Stimulated activated CD8-positive, alpha-beta memory T cell treated with anti-CD3 and anti-CD28 coated beads, Interleukin-7, amount 100 ng/mL, for 4 hours (primary cell): ENCODE results near the gene DDX10.

Source experiments
- DNase-seq, 2 donors: peaks; one replicate each; pipeline ENCODE4 v3.0.0-alpha.2; 2020; ENCODE audit warnings: low read depth in 2 of 2

Gene DDX10

DNA sequence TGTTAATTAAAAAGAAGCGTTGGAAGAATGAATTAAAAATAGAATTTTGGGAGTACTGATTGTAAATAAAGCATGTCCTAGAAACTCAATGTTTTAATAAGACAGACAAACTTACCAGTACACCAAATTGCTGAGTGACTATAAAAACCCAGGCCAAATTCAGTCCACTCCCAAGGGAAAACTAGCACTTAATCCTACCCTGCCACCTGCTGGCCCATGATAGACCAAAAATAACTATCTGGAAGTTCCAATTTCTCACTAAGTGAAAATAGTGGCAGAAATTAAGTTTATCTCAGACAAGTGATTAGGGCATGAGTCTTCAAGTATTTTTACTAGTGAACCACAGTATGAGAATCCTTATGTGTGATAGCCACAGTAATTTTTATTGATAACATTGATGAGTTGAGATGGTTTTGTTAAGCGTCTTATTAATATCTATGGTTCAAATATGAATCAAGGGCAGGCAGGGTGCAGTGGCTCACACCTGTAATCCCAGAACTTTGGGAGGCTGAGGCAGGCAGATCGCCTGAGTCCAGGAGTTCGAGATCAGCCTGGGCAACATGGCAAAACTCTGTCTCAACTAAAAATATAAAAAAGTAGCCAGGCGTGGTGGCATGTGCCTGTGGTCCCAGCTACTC lies 9.8 kb upstream of the DDX10 start:
- no peak for DNase-seq

- no peak for DNase-seq
These were observed 2.2 kb upstream of the DDX10 start for GRCh38 chr11:108662700-108663099.

GRCh38 chr11:108663154-108663877 lies 1.6 kb upstream of the DDX10 start:
- no peak for DNase-seq

GRCh38 chr11:108666373-108666772 lies 1.5 kb downstream of the DDX10 start:
- DNase-seq = no peak

GRCh38 chr11:108669286-108669685 lies 4.4 kb downstream of the DDX10 start:
- no peak for DNase-seq

GRCh38 chr11:108669711-108670110 lies 4.8 kb downstream of the DDX10 start:
- no peak for DNase-seq

GRCh38 chr11:108670451-108670850 lies 5.6 kb downstream of the DDX10 start:
- no peak for DNase-seq

- DNase-seq = no peak
These were observed 7.2 kb downstream of the DDX10 start for GRCh38 chr11:108672113-108672512.

GRCh38 chr11:108672786-108673185 lies 7.9 kb downstream of the DDX10 start:
- DNase-seq = no peak

- no peak for DNase-seq
These were observed 14.2 kb downstream of the DDX10 start for GRCh38 chr11:108679045-108679444.

DNA sequence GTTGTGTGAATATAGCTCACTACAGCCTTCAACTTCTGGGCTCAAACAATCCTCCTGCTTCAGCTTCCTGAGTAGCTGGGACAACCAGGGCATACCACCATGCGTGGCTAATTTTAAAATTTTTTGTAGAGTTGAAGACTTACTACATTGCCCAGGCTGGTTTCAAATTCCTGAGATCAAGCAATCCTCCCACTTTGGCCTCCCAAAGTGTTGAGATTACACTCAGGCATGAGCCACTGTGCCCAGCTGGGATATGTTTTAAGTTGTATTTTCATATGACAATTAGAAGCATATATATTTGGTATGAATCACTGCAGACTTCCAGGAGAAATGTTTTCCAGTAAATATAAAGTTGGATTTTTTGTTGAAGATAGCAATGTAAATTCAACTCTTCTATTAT lies 15.4 kb downstream of the DDX10 start:
- no peak for DNase-seq

- DNase-seq = no peak
These were observed 20.7 kb downstream of the DDX10 start for GRCh38 chr11:108685419-108686130.

- no peak for DNase-seq
These were observed 29.0 kb downstream of the DDX10 start for GRCh38 chr11:108693852-108694251.

DNA sequence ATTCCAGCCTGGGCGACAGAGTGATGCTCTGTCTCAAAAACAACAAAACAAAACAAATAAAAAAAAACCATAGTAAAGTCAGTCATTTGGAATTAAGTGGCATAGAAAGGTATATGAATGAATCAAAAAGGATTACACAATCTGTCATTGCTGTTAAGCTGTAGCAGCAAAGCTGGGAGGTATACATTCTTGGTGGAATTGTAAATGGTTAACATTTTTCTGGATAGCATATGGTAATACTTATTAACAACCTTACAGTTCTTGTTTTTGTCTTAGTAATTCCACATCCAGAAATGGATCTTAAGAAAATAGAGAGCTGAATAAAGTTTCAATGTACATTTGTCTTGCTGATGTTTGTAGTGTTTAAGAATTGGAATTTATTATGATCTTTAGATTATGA lies 30.0 kb downstream of the DDX10 start:
- no peak for DNase-seq

DNA sequence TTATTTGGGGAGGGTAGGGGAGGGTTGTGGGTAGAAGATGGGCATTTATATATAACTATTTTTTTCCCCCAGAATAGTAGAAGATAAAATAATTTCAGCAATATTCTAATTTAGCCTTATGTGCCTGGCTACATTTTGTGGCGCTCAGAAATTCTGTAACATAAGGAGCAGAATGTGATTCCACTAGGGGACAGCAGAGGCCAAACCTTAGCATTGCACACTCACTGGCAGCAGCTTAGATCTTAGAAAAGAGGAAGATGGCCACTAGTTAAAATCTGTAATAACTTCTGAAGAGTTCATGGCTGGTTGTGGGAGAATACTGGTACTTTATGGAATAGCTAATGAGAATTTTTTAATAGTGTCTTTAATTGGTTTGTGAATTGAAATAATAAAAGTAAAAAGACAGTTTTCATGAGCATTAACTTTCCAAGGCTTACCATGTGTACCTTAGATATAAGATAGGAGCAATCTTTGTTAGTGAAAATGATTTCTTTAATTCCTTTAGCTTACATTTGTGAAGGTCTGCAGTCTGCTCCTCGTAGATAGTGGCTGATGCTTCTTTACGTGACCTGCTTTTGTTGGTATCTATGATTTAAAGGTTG lies 33.1 kb downstream of the DDX10 start:
- DNase-seq = no peak

- no peak for DNase-seq
These were observed 34.2 kb downstream of the DDX10 start for GRCh38 chr11:108698844-108699642.

DNA sequence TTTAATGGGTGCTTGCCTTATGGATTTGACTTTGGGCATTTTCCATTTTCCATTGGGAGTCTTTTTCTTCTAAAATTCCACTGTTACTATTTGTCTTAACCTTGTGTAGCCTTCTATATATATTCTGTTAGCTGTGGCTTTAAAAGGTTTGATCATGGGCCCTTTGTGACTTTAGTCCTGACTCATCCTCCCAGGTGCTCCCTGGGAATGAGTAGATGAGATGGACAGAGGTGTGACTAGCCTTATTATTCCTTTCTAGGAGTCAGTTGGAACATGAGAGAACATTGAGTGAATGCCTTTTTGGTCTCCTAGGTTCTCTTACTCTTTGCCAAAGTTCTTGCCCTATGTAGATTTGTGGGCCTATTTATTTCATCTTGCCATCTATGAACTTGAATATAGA lies 39.0 kb downstream of the DDX10 start:
- no peak for DNase-seq

DNA sequence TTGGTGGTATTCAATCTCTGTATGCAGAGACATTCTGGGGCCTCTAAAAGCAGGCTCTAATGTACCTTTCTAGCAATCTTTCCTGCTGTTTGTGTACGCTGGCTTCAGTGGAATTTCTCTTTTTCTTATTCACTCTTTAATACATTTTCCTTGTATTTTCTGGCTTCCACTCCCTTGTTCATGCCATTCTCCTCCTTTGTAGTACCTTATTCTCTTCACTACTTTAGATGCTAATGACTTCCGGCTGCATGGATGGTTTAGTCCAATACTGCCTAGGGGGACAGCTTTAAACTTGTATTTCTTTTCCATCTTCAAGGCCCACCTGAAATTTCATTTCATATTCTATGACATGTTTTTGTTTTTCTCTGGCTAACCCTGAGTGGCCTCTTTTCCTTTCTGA lies 40.2 kb downstream of the DDX10 start:
- no peak for DNase-seq

GRCh38 chr11:108708173-108708572 lies 43.3 kb downstream of the DDX10 start:
- DNase-seq = no peak

DNA sequence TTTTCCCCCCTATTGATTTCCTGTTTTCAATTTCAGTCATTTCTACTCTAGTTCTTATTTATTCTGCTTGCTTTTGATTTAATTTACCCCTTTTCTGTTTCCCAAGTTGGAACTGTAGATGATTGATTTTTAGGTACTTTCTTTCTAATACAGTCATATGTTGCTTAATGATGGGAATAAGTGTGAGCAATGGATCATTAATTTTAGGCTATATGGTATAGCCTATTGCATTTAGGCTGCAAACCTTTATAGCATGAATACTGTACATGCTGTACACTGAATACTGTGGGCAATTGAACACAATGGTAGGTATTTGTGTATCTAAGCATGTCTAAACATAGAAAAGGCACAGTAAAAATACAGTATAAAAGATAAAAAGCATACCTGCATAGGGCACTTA lies 44.9 kb downstream of the DDX10 start:
- no peak for DNase-seq

DNA sequence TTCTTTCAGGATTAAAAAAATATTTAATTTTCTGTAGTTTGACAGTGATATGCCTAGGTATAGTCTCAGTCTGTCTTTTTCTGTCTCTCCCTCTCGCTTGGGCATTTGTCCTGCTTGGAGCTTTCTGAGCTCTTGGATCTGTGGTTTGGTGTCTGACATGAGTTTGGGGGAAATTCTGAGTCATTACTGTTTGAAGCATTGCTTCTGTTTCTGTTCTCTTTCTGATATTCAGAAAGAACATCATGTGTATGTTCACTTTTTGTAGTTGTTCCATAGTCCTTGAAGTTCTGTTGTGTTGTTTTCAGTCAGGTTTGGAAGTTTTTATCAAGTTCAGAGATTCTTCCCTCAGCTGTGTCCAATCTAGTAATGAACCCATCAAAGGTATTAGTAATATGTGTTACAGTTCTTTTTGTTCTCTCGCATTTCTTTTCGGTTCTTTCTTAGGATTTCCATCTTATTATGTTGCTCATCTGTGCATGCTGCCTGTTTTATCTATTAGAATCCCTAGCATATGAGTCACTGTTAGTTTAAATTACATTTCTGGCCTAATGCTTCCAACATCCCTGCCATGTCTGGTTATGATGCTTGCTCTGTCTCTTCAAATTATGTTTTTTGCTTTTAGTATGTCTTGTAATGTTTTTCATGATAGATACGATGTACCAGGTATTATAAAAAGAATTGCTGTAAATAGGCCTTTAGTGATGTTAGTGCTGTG lies 48.4 kb downstream of the DDX10 start:
- no peak for DNase-seq
